Endothelial cell of hepatic sinusoid (primary cell): ENCODE data around the gene TOPBP1.
"Not testable (repeated sequence)": the region's sequence is repeated elsewhere in the genome, so short reads cannot be mapped to it uniquely, and the experiment has no call there.

Source experiments
- in situ Hi-C: cut with HindIII; loops from 2 replicates; pipeline ENCODE4 v1.10.0; 2017; ENCODE audit warnings: low sequenced_read_pairs

The TOPBP1 gene

DNA sequence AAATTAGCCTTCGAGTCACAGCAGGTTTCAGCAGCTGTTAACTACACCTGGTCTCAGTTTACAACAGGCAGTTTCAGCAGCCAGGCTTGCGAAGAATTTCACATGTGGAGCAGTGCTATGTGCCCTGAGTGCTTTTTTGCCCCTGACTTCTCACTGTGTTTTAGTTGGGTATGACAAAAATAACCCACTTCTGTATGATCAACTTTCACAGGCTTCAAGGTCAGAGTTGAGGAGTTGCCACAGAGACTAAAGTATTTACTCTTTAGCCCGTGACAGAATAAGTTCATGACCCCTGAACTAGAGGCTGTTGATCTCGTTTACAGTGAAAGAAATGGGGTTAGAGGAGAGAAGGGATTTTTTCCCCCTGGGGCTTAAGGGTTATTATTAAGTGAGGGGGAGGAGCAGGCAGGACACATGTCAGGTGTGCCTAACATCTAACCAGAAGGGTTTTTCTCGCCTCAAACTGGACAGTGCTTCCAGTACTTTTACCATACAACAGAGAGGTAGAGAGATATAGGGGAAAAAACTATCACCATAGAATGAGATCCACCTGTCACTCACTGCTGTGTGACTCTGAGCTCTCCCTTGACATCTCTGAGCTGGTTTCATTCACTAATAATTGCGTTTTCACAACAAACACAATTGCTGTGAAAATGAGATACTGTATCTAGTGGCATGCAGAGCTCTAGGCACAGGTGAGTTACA is 14.0 kb upstream of the TOPBP1 start:
- in situ Hi-C loops: no loop called here

DNA sequence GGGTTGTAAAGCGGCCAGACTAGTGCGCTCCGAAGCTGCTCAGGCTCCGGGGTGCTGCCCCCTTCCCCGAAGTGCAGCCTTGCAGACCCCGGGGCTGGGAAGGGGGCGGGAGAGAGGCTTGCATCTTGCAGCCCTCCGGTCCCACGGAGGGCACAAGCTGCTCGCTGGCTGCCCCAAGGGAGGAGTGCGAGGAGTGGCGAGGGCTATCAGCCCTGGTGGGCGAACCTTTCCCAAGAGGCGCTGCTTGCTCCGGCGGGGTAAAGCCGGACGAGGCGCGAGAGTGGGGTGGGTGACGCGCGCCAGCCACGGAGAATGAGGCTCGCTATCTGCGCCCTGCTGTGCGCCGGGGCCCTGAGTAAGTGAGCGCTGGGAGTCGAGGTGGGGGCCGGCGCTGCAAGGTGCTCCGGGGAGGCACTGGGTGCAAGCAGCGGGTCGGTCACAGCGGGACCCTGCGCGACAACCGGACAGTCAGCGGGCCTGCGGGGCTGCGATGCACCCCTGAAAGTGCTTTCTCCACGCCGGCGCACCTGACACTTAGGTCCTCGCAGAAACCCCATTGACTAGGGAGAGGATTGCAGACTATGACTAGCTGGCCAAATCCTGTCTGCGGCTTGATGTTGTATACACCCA is 12.7 kb upstream of the TOPBP1 start:
- in situ Hi-C loops: no loop called here

DNA sequence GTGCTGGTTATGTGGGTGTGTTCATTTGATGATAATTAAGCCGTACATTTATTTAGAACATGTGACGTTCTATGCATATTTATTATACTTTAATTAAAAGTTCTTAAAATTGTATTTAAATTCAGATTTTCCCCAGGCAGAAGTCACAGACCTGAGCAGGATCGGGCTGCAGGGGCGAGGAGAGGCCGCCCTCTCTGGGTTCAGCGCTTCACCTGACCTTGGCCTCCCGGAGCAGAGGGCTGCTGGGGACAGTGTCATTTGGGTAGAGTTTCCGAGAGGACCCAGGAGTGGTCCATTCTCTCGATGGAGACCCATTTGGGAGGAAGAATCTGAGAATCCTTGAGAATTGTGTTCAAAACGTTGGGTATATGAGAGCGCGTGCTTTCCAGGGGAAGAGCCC is 12.0 kb upstream of the TOPBP1 start:
- in situ Hi-C loops: no loop called here

DNA sequence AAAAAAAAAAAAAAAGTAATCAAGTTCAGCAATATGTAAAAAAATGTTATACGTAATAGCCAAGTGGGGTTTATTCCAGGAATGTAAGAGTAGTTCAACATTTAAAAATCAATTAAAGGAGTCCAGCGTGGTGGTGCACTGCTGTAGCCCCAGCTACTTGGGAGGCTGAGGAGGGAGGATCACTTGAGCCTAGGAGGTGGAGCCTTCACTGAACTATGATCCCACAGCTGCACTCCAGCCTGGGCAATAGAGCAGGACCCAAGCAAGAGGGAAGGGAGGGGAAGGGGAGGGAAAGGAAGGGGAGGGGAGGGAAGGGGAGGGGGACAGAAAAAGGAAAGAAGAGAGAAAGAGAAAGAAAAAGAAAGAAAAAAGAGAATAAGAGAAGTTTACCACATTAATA is 10.7 kb upstream of the TOPBP1 start:
- in situ Hi-C loops: no loop called here

GRCh38 chr3:133670525-133670995 is 8.8 kb upstream of the TOPBP1 start:
- in situ Hi-C loops: no loop called here

- in situ Hi-C loops: no loop called here
Measured at GRCh38 chr3:133669949-133670524, 8.3 kb upstream of the TOPBP1 start.

- in situ Hi-C loops: no loop called here
Measured at GRCh38 chr3:133667118-133667517, 5.4 kb upstream of the TOPBP1 start.

DNA sequence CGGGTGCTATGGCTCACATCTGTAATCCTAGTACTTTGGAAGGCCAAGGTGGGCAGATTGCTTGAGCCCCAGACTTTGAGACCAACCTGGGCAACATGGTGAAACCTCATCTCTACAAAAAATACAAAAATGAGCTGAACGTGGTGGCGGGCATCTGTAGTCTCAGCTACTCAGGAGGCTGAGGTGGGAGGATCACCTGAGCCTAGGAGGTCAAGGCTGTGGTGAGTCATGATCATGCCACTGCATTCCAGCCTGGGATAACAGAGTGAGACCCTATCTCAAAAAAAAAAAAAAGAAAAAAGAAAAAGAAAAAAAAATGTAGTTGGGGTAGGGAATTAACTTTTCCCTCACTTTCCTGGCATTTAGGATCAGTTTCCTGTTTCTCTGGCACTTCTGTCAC is 3.4 kb upstream of the TOPBP1 start:
- in situ Hi-C loops: not testable (repeated sequence)

DNA sequence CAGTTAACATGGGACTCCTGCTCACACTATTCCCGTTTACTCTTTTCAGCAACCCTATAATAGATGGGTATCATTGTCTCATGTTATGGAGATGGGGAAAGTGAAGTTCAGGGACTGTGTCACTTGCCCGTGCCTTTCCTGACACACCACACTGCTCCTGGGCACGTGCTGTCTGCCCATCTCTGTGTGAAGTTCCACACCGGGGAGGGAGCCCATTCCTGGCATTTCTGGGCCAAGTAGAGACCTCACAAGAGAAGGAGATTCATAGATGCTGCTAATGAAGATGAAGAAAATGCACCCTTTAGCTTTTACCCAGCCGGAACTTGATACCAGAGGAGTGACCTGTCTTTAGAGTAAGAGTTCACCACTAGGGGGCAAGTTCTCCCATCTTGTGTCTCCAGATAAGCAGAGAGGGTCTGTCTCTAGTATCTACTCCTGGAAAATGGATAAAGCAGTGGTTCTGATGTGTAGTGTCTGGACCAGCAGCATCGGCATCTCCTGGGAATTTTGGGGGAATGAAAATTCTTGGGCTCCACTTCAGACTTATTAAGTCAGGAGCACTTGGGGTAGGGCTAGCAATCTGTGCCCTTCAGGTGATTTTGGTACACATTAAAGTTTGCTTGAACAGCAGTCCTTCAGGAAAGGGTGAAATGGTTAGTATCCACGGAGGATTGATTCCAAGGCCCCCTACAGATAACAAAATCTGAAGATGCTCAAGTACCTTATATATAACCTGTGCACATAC is 2.0 kb upstream of the TOPBP1 start:
- in situ Hi-C loops: no loop called here

DNA sequence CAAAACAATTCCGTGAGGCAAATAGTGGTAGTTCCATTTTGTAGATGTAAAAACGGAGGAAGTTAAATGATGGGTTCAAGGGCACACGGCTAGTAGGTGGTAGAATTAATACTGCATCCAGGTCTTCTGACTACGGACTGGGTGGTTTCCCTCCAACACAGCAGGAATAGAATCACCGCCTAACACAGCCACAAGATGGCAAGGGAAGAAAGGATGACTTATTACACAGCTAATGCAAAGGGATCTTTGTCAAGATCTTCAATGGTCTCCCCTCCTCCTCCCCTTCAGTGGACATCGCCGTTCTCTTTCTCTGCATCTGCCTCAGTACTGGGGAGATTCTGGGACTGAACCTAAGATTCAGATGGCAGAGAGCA is 524 bp upstream of the TOPBP1 start:
- in situ Hi-C loops: no loop called here

- in situ Hi-C loops: no loop called here
Measured at GRCh38 chr3:133659806-133660205, 1.9 kb downstream of the TOPBP1 start.

- in situ Hi-C loops: no loop called here
Measured at GRCh38 chr3:133655731-133656515, 5.8 kb downstream of the TOPBP1 start.

DNA sequence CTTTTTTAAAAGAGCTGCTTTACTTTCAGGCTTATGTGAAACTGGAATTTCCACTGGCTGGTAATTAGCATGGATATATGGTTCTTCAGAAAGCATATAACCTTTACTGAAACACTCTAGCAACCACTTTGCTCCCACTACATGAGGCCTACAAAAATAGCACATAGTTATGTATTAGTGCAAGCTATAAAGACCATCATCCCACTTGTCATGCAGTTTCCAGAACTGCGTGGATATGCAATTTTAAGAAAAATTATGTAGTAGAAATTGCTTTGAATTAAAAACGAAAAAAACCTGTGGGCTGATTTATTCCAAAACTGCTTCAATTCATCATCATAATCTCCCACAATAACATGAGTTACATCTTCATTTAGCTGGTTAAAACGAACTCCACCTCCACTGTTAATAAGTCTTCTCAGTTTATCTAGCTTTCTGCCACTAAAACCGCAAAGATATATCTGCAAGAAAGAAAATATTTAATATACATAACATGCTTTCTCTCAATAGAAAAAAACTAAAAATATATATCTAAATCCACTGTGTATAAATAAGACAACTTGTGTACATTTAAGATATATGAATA is 12.2 kb downstream of the TOPBP1 start:
- in situ Hi-C loops: no loop called here

- in situ Hi-C loops: no loop called here
Measured at GRCh38 chr3:133644768-133645167, 17.0 kb downstream of the TOPBP1 start.

- in situ Hi-C loops: no loop called here
Measured at GRCh38 chr3:133643611-133644010, 18.1 kb downstream of the TOPBP1 start.

- in situ Hi-C loops: no loop called here
Measured at GRCh38 chr3:133641254-133641653, 20.5 kb downstream of the TOPBP1 start.

DNA sequence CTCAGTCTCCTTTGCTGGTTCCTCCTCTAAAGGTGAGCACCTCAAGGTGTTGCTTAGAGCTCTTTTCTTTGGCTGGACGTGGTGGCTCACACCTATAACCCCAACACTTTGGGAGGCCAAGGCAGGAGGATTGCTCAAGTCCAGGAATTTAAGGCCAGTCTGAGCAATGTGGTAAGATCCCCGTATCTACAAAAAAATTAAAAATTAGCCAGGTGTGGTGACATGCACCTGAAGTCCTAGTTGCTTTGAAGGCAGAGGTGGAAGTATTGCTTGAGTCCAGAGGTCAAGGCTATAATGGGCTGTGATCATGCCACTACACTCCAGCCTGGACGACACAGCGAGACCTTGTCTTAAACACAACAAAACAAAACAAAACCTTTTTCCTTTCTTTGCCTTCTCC is 28.3 kb downstream of the TOPBP1 start:
- in situ Hi-C loops: no loop called here

- in situ Hi-C loops: no loop called here
Measured at GRCh38 chr3:133629146-133629545, 32.6 kb downstream of the TOPBP1 start.

DNA sequence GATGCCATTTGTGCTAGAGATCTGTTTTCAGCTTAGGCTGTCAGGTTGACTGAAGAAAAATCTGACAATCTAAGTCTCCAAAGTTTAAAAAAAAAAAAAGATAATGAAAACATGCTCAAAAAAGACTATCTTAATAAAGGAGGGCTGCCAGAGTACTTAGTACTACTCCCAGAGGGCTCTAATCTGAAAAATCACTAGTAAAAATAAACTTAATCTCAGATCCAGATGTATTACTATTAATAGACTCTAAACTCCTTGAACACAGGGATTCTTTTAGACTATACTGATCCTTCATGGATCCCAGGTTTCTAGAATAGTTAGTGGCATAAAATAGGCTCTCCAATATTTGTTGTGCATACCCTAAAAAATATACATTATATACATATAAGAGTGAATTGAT is 34.0 kb downstream of the TOPBP1 start:
- in situ Hi-C loops: no loop called here

DNA sequence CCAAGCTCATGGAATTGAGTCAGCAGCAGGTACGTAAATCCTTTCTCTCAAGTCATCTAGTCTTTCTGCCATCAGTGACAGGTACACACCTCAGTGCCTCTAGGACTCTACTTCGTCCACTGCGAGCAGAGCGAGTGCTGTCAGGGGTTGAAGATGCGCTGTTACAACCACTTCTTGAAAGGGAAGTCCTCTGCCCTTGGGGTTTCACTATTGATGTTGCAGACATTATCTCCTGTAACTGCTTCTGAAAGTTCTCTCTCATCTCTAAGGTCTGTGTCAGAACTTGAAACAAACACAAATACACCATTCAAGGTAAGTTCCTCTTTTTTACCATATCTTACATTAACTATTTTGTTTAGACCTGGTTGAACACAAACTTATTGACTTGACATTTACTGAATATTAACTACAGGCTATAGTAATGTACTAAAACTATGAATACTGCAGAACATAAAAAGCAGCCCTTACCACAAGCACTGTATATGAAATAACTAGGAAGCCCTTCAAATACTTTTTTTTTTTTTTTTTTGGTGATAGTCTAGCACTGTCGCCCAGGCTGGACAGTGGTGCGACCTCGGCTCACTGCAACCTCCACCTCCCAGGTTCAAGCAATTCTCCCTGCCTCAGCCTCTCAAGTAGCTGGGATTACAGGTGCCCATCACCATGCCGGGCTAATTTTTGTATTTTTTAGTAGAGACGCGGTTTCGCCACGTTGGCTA is 41.5 kb downstream of the TOPBP1 start:
- in situ Hi-C loops: loop anchor here (5.0 kb wide), 1 partner anchor 38 kb away; no protein-coding TSS in a partner anchor
